ENCODE results near the gene NECAP2.
"Not testable (repeated sequence)": the region's sequence is repeated elsewhere in the genome, so short reads cannot be mapped to it uniquely, and the experiment has no call there.

NECAP2 gene

DNA sequence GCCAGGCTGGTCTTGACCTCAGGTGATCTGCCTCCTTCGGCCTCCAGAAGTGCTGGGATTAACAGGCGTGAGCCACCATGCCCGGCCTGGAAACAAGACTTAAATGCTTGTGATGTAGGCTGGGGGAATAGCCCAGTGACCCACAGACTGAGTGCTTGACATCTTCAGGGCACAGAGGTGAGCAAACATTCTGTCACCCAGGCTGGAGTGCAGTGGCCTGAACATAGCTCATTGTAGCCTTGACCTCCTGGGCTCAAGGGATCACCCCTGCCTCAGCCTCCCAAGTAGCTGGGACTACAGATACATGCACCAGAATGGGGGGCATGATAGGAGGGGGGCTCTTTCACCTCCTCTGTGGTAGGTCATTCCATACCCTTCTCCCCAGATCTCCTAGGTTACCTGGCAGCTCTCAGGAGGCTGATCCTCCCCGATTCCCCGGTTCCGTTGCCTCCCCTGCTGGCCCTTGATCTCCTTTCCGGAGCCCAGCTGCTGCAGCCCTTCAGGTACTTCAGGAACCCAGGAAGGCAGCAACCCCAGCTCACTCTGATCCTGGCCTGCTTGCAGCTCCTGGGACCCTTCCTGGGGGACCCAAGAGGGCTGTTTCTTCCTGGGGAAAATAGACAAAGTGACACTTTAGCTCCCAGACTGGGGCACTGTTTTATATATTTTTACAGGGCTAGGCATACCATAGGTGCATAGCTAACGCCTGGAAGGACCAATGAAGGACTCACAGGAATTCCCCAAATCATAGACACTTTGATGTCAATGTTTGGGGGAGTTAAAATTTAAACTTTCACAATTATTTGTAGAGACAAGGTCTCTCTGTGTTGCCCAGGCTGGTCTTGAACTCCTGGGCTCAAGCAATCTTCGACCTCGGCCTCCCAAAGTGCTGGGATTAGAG, 15.1 kb upstream of the NECAP2 start:
- DNase-seq (ENCODE audit: low read depth in 3 of 3) = no peak

DNA sequence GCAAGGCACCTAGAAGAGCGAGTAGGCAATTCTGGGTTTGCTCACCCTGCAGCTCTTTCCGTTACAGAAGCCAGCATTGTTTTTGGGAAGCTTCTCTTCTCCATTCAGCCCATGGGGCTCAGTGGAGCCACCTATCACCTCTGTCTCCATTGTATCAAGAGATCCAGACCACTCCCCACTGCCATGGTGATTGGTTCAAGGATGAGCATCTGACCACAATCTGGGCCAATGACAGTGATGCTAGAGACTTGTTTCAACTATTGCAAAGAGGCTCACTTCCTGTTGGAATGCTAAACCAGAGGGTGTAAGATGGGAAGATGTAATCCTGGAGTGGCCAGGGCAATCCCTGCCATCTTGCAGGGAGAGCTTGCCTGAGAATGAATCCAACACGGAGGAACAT, 9.9 kb upstream of the NECAP2 start:
- DNase-seq (ENCODE audit: low read depth in 3 of 3) = no peak

DNA sequence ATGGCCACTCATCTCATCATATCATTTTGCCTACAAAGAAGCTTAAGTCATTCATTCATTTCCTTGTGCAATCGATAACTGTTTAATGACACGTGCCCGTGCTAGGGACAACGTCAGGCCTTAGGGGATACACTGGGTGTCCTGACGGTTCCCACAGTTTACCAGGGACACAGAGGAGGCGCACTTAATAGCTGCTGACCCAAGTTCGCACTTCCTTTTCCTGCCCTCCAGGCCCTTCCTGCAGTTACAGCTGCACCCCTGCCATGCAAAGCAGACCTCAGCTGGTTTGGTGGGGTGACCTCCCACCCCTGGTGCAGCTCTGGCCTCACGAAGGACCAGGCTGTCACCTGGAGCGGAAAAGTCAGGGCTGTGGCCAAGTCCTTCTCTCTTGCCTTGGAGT, 7.5 kb upstream of the NECAP2 start:
- no peak for DNase-seq (ENCODE audit: low read depth in 3 of 3)

DNA sequence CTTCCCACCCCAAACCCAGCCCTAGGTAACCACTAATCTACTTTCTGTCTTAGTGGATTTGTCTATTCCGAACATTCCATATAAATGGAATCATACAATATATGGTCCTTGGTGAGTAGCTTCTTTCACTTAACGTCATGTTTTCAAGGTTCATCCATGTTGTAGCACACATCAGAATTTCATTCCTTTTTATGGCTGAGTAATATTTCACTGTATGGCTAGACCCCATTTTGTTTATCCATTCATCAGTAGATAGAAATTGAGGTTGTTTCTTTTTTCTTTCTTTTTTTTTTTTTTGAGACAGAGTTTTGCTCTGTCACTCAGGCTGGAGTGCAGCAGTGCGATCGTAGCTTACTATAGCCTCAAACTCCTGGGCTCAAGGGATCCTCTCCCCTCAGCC, 6.5 kb upstream of the NECAP2 start:
- no peak for DNase-seq (ENCODE audit: low read depth in 3 of 3)

DNA sequence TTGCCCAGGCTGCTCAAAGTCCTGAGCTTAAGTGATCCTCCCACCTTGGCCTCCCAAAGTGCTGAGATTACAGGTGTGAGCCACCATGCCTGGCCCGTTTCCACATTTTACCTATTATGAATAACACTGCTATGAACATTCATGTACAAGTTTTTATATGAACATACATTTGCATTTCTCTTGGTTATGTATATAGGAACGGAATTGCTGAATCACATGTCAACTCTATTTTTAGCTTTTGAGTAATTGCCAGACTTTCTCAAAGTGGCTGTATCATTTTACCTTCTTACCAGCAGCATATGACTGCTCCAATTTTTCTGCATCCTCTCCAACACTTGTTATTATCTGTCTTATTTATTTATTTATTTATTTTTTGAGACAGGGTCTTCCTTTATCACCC, 6.0 kb upstream of the NECAP2 start:
- DNase-seq (ENCODE audit: low read depth in 3 of 3) = no peak

DNA sequence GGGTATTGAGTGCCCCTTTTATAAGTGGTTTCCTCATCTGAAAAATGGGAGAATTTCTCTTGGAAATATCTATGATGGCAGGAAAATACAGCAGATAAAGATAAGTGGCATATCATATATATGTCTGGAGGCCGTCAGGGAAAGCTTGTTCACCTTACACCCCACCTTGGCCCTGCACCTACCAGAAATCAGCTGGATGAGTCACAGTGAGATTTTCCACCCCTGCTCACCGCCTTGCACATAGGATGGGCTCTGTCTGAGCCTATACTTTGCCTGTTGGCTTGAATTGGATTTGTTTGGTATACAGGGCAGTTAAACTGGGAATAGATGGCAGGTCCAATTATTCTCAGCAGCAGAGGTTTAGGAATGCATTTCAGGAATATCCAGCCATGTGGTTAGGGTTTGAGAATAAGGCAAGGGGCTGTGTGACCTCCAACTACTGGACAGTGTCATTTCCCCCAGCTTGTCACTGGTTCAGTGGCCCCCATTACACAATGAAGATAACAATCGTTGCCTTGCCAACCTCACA, 3.5 kb upstream of the NECAP2 start, which contains the start of gene SPATA21:
Gene SPATA21 (minus strand): TSS at position 479 of the 529 bp plus-strand sequence. CDS start 6,053 bp downstream, outside the sequence.
- no peak for DNase-seq (ENCODE audit: low read depth in 3 of 3)

DNA sequence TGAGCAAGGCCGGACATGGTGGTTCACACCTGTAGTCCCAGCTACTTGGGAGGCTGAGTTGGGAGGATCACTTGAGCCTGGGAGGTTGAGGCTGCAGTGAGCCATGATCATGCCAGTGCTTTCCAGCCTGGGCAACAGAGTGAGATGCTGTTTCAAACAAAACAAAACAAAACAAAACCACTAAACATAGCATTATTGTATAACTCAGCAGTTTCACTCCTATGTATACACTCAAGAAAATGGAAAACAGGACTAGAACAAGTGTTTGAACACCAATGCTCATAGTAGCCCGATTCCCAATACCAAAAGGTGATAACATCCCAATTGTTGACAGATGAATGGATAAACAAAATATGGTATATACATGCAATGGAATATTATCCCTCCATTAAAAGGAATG, 2.0 kb upstream of the NECAP2 start:
- no peak for DNase-seq (ENCODE audit: low read depth in 3 of 3)

DNA sequence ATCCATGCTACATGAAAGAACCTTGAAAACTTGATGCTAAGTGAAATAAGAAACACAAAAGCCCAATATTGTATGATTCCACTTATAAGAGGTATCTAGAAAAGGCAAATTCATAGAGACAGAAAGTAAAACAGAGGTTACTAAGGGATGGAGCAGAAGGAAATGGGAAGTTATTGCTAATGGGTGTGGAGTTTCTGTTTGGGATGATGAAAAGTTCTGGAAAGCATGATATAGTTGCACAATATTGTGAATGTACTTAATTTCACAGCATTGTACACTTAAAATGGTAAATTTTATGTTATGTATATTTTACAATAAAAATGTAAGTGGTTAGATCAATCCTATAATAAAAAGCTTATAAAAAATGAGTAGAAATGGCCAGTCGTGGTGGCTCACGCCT, 1.6 kb upstream of the NECAP2 start:
- no peak for DNase-seq (ENCODE audit: low read depth in 3 of 3)

DNA sequence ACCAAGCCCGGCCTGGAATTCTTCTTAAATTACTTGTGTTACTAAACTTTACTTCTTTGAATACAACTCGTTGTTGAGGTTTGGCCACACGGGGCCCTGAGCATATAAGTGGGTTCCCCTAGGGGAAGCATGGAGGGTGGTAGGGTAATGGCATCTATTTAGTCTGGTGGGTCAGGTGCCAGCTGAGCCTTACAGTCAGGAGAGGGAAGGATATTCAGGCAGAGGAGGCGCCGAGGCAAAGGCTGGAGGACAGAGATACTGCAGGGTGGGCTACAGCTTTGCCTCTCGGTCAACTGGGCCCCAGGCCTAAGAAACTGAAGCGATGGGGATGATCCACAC, 424 bp upstream of the NECAP2 start:
- DNase-seq (ENCODE audit: low read depth in 3 of 3) = no peak

DNA sequence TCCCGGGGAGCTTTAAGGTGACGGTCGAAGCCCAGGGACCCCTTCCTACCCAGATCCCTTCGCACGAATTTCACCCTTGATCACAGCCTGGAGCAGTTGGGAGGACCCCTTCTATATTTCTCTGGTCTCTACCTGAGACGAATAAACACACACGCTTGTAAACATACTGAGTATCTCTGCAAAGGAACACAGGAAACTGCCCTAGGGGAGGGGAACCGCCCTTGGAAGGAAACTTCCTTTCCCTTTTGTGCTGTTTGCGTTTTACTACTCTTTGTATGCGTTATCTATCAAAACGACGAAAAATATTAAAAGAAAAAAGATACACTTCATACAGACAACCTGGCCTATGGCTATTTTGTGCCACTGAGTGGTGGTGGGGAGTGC, 750 bp downstream of the NECAP2 start:
- DNase-seq (ENCODE audit: low read depth in 3 of 3) = no peak

DNA sequence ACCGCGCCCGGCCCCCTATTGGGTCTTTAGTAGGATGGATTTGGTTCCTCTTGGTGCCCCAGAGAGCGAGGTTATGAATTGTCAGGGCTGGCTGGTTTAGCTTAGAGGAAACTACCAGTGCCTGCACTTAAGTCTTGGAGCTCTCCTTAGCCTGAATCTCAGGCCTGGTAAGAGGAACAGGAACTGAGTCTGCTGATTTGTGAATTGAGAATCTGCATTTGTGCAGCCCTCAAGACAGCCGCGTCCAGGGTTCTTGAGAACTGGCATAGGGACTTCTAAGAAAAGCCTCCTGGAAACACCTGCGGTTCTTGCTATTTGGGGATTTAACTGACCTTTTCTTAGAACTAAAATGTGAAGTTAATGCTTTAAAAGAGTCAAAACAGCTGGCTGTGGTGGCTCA, 1.7 kb downstream of the NECAP2 start:
- DNase-seq (ENCODE audit: low read depth in 3 of 3) = no peak

DNA sequence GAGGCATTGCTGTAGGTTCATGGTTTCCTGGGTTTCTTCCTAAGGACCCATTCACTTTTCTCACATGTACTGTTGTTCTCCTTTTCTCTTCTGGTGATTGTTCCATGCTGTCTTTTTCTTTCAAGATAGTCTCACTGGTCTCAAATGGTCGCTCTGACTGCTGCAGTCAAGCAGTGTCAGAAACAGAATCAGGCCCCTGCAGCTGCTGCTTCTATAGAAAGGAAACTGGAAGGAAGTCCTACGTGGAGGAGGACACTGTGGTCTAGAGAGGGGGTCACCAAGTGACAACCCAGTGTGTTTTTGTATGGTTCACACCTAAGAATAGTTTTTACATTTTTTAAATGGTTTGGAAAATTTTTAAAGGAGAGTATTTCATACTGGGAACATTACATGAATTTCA, 2.4 kb downstream of the NECAP2 start:
- DNase-seq (ENCODE audit: low read depth in 3 of 3) = no peak

DNA sequence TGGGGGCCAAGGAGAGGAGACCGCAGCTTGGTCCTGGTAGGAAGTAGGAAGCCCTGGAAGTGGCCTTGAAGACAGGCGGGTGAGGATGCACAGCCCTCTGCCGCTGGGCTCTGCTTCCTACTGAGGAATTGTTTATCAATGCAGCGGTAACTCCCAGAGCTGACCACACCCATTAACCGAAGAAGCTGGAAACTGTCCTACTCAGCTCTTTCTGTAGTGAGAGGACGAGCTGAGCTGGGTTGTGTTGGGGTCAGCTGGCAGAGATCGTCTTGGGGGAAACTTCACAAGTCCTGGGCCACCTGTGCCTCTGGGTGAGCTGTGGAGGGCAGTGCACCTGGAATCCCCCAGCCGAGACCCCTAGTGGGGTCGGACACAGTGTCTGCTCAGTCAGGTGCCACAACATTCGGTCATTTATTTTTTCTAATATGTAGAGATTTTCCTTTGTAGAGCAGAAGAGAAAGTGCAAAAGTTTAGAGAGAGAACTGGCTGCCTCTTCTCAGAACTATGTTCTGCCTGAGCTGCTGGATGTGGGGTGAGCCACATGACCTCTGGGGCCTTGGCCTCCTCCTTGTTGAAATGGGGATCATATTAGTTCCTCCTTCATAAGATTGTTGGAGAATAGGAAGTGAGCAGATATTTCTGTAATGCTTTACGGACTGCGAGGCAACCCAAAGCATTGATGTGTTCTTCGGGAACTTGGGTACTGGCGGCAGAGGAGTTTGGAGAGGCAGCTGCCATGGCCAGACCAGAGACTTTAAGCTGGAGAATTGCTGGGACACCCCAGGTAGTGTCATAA, 3.6 kb downstream of the NECAP2 start:
- DNase-seq (ENCODE audit: low read depth in 3 of 3) = no peak

DNA sequence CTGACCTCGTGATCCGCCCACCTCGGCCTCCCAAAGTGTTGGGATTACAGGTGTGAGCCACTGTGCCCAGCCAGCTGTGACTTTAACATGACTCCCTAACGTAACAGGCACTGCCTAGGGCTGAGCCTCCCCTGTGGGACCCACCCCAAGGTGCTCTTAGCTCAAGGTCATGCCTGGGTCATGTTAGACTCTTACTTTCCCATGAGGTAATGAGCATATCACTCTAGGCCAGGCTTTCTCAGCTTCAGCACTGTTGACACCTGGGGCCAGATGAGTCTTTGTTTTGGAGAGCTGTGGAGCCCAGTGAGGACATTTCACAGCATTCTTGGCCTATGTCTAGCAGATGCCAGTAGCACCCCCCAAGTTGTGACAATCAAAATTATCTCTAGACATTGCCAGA, 4.5 kb downstream of the NECAP2 start:
- no peak for DNase-seq (ENCODE audit: low read depth in 3 of 3)

DNA sequence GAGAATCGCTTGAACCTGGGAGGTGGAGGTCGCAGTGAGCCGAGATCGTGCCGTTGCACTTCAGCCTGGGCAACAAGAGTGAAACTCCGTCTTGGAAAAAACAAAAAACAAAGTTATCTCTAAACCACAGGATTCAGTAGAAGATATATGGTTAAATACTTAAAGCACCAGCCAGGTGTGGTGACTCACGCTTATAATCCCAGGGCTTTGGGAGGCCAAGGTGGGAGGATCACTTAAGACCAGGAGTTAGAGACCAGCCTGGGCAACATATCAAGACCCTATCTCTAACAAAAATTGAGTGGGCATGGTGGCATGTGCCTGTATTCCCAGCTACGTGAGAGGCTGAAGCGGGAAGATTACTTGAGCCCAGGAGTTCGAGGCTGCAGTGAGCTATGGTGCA, 5.6 kb downstream of the NECAP2 start:
- DNase-seq (ENCODE audit: low read depth in 3 of 3) = no peak

DNA sequence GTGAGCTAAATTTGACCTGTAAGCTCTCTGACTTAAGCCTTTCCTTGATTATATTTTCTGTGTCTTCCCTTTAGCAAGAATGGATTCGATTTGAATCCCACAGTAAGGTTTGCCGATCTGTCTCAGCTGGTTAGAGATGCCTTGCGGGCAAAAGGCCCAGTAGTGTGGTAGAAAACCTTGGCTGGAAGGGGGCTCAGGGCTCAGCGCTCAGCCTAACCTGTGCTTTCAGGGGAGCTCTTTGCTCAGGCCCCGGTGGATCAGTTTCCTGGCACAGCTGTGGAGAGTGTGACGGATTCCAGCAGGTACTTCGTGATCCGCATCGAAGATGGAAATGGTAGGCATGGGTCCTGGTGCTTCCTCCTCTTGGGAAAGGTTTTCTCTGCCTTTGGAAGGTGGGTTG, 7.1 kb downstream of the NECAP2 start:
- no peak for DNase-seq (ENCODE audit: low read depth in 3 of 3)

DNA sequence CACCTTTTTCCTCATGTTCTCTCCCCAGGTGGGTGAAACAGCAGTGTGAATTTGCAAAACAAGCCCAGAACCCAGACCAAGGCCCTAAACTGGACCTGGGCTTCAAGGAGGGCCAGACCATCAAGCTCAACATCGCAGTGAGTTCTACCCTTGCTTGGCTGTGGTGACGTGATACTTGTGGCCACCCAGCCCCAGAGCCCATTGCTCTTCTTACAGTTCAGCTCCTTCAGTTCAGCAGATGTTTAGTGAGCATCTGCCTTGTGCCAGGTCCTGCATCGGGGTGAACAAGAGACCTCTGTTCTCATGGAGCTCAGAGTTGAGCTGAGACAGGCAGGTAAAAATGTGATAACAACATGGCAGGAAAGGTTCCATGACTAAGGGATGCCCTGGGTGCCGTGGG, 8.5 kb downstream of the NECAP2 start:
- DNase-seq (ENCODE audit: low read depth in 3 of 3) = no peak

DNA sequence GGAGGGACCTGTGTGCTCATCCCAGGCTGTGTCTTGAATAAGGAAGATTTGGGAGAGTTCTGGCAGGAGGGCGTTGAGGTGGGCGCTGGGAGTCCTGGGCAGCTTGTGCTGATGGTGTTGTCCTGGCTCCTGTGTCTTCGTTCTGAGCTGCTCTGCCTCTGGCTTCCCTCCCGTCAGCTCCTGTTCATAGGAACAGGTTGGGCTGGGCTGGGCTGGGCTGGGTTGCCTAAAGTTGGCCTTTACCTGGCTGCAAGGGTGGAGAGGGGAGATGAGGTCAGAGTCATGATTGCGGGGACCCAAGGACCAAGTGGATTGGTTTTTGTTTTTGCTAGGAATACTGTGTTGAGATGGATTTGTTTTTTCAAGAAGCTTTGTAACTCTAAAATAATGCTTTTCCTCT, 9.1 kb downstream of the NECAP2 start:
- no peak for DNase-seq (ENCODE audit: low read depth in 3 of 3)

DNA sequence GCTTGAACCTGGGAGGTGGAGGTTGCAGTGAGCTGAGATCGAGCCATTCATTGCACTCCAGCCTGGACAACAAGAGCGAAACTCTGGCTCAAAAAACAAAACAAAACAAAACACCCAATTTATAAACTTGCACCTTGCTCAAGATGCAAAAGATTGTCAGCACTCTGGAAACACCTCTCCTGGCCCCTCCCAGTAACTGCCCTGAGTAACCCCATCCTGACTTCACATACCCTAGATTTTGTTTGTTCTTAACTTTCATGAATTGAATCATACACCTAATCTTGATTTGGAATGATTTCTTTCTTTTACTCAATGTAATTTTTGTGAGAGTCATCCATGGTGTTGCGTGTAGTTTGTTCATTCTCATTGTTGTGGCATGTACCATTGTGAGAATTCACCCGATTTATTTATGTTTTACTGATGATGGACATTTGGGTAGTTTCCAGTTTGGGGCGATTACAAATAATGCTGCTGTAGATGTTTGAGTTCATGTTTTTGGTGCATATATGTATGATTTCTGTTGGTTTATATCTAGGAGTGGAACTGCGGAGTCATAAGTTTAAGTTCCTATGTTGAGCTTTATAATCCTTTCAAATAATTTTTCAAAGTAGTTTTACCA, 10.4 kb downstream of the NECAP2 start:
- no peak for DNase-seq (ENCODE audit: low read depth in 3 of 3)

DNA sequence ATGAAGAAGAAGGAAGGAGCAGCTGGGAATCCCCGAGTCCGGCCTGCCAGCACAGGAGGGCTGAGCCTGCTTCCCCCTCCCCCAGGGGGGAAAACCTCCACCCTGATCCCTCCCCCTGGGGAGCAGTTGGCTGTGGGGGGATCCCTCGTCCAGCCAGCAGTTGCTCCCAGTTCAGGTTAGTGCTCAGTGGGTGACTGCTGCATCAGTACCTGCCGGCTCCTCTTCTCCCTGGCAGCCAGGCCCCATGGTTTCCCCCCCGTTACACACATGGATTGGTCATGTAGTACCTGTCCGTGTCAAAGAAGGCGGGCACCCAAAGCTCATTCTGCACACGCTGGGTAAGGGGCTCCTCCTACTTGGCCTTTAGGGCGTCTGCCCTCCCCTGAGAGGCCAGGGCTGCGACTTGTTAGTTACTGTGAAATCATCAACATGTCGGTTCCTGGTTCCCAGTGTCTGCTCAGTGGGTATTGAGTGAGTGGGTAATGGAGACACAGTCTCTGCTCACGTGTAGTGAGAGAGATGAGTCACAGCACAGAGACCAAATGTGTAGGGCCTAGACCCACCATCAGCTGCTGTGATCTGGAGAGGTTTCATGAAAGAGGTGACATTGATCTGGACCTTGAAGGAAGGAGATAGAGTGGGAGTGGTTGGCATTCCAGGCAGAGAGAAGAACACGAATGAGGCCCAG, 11.5 kb downstream of the NECAP2 start:
- DNase-seq (ENCODE audit: low read depth in 3 of 3) = no peak

DNA sequence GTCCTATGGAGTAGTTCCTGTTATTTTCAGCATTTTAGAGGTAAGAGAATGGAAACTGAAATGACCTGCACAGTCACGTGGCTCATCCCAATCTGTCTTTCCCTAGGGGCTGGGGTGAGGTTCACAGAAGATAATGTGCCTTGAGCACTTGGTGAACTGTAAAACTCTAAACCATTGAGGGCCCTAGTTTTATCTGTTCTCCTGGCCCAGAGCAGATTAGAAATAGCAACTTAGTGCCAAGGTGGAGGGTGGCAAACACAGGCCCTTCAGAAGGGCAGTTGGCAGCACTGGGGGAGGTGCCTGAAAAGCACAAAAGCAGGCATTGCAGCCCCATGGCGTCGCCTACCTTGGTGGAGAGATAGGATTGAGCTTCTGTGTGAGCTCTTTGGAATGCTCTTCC, 14.4 kb downstream of the NECAP2 start:
- not testable (repeated sequence) for DNase-seq (ENCODE audit: low read depth in 3 of 3)

DNA sequence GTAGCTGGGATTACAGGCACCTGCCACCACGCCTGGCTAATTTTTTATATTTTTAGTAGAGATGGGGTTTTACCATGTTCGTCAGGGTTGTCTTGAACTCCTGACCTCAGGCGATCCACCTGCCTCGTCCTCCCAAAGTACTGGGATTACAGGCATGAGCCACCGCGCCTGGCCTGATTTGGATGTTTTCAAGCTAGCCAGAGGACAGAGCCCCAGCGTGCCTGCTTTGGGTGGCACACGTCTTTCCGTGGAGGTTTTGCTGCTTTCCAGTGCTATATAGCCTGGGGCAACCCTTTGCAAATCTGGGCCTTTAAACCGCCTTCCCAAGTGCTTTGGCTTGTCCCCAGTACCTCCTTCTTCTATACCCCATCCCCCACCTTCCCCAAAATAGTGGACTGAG, 15.6 kb downstream of the NECAP2 start:
- DNase-seq (ENCODE audit: low read depth in 3 of 3) = not testable (repeated sequence)

Measured in stimulated activated CD4-positive, alpha-beta T cell treated with anti-CD3 and anti-CD28 coated beads, TNF-alpha, amount 100 ng/mL, for 48 hours (primary cell).